Measurements from ENCODE around the gene SAP25.
"Not testable (repeated sequence)": the region's sequence is repeated elsewhere in the genome, so short reads cannot be mapped to it uniquely, and the experiment has no call there.

Gene SAP25

DNA sequence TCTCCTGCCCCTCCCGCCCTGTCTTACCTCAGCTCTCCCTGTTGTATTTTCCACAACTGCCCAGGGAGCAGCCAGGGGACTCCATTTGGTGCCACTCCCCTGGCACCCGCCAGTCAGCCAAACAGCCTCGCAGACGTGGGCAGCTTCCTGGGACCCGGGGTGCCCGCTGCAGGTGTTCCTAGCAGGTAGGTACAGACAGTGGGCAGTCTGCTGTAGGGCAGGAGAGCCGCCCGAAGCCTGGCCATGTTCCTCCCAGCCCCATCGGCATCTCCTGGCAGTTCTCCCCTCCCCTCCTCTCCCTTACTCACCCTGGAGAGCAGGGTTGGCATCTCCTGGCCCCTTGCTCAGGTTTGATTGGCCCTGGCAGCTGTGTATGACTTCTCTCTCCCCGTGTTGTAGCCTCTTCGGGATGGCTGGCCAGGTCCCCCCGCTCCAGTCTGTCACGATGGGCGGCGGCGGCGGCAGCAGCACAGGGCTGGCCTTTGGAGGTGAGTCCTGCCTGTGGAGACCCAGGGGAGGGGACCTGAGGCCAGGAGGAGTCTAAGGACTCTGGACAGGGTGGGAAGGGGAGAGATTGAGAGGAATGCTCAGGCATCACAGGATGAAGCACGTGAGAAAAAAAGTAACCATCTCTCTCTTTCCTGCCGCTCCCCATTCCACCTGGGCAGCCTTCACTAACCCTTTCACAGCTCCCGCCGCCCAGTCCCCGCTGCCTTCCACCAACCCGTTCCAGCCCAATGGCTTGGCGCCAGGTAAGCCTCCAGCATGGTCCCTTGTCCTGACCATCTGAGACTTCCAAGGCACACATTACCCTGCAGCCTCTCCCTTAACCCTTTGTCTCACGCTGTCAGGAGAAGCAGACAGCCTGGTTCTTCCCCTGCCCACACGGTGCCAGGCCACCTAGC, 11.3 kb downstream of the SAP25 start:
- Mint-ChIP-seq H3K27me3 (no peaks in the 10 kb centered on the region), H3K4me3 (no peak overlapping the region), H3K27ac (no peak overlapping the region), H3K9me3 (no peaks in the 10 kb centered on the region), H3K4me1 (peaks cover 25% of the 10 kb centered on the region), H3K36me3 (no peaks in the 10 kb centered on the region)

DNA sequence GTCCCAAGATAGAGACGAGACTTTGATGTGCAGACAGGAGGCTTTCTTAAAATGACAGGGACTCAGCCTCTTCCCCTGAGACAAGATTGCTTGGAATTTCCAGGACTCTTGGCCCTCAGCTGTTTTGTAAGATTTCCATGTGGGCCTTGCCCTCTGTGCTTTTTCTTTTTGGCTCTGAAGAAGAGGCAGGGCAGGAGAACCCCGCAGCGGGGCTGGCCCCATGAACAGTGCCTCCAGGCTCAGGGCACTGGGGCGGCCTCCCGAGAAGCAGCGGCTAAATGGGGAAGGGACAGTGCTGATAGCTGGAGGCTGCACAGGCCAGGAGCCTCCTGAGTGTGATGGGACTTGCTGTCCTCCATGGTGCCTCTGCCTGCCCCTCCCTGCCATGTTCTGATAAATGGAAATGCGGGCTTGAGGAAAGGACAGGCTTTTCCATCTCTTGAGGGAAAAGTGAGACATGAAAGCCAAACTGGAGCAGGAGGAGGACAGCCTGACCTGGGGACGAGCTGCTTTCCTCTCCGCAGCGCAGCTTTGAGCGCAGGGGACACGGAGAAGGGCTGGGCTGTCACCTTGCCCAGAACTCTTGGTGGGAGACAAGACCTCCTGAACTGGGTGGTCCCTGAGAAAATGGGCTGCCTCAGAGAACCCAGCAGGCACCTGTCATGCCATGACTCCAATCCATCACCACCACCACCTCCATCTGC, 12.1 kb downstream of the SAP25 start:
- no peaks in the 10 kb centered on the region for H3K36me3 Mint-ChIP-seq
- H3K4me3 Mint-ChIP-seq: no peak overlapping the region
- no peaks in the 10 kb centered on the region for H3K27me3 Mint-ChIP-seq
- H3K4me1 Mint-ChIP-seq: peaks cover 22% of the 10 kb centered on the region
- no peak overlapping the region for H3K27ac Mint-ChIP-seq
- no peaks in the 10 kb centered on the region for H3K9me3 Mint-ChIP-seq

DNA sequence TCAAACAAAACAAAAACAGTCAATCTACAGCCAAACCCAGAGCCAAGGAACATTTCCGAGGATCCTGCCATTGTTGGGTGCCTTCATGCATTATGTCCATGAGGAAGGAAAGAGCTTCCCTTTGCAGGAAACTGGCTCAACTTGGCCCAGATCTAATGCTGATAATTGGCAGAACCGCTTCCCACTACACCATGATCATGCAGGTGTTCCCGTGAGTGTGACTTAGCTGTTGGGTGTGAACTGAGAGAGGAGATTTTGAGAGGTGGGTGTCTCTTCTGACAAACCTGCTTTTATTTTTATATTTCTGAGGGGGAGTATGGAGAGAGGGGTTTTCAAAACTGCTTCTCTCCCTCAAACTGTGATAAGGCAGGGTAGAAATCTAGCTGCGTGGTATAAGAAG, 14.6 kb downstream of the SAP25 start:
- Mint-ChIP-seq H3K36me3 (peaks cover 3% of the 10 kb centered on the region), H3K27me3 (no peaks in the 10 kb centered on the region), H3K9me3 (no peaks in the 10 kb centered on the region), H3K4me3 (no peak overlapping the region), H3K4me1 (peaks cover 15% of the 10 kb centered on the region), H3K27ac (no peak overlapping the region)

DNA sequence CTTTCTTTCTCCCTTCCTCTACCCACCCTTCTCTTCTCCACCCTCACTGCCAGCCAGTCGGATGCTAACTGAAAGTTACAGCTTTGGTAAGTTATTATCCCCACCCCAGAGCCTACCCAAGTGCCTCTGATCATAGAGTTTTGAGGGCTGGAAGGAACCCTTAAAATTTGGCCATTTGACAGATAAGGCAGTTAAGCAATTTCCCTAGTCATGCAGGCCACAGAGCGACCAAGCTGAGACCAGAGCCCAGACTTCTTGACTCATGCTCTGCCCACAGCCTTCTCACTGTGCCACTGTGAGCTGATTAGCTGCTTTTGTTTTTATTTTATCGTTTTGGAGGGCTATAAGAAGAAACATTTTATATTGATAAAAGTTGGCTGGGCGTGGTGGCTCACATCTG, 17.2 kb downstream of the SAP25 start:
- Mint-ChIP-seq H3K4me3 (no peak overlapping the region), H3K36me3 (peaks cover 8% of the 10 kb centered on the region), H3K27ac (peak overlapping the region; percentile 56), H3K9me3 (no peaks in the 10 kb centered on the region), H3K4me1 (peaks cover 10% of the 10 kb centered on the region), H3K27me3 (no peaks in the 10 kb centered on the region)

DNA sequence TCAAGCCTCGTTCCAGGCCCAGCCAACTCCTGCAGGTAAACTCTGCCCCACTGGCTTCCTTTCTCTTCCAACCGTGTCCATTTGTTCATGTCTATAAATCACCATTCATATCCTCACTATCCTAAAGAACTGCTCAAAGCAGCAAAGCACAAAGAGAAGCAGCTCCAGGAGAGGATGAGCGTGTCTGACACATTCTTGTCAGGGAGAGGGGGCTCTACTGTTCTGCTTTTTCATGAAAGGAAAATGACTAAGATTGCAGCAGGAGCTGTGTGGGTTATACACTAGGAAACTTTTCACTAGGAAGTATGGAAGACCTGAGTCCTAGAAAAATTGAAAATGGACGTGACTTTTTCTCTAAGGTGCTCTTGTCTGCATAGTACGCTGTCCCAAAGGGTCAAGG, 18.0 kb downstream of the SAP25 start:
- H3K27ac Mint-ChIP-seq: no peak overlapping the region
- H3K27me3 Mint-ChIP-seq: no peaks in the 10 kb centered on the region
- peaks cover 11% of the 10 kb centered on the region for H3K4me1 Mint-ChIP-seq
- no peaks in the 10 kb centered on the region for H3K9me3 Mint-ChIP-seq
- H3K4me3 Mint-ChIP-seq: no peak overlapping the region
- H3K36me3 Mint-ChIP-seq: peaks cover 8% of the 10 kb centered on the region

DNA sequence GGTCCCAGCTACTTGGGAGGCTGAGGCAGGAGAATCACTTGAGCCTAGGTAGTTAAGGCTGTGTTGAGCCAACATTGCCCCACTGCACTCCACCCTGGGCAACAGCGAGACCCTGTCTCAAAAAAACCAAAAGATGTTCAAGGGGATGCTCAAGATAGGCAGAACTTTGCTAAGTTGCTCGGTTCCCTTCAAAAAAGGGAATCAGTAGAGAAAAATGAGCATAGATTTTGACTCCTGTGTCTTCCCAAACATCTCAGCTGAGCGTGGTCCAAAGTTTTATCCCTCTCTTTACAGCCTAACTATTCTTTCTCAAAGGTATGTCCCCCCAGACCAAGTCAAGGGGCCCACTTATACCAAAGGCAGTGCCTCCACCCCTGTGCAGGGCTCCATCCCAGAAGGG, 20.7 kb downstream of the SAP25 start:
- no peaks in the 10 kb centered on the region for H3K9me3 Mint-ChIP-seq
- H3K27ac Mint-ChIP-seq: no peak overlapping the region
- no peaks in the 10 kb centered on the region for H3K27me3 Mint-ChIP-seq
- peaks cover 13% of the 10 kb centered on the region for H3K36me3 Mint-ChIP-seq
- H3K4me3 Mint-ChIP-seq: no peak overlapping the region
- peaks cover 21% of the 10 kb centered on the region for H3K4me1 Mint-ChIP-seq

DNA sequence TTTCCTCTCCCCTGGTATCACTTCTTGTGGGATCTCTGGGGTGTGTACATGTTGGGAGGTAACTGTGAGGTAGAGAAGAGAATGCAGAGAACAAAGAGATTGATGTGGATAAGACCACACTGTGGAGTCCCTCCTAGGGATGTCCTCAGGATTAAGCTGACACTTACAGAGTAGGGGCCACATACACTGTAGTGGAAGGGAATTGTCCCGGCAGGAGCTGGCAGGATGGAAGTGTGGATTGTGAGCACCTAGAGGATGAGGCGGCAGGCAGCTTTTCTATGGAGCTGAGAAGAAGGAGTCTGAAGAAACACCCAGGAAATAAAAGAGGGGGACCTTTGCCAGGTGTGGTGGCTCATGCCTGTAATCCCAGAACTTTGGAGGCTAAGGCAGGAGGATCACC, 21.2 kb downstream of the SAP25 start:
- Mint-ChIP-seq H3K4me3 (no peak overlapping the region), H3K27ac (peak overlapping the region; percentile 26), H3K27me3 (no peaks in the 10 kb centered on the region), H3K36me3 (peaks cover 15% of the 10 kb centered on the region), H3K4me1 (peaks cover 26% of the 10 kb centered on the region), H3K9me3 (no peaks in the 10 kb centered on the region)

DNA sequence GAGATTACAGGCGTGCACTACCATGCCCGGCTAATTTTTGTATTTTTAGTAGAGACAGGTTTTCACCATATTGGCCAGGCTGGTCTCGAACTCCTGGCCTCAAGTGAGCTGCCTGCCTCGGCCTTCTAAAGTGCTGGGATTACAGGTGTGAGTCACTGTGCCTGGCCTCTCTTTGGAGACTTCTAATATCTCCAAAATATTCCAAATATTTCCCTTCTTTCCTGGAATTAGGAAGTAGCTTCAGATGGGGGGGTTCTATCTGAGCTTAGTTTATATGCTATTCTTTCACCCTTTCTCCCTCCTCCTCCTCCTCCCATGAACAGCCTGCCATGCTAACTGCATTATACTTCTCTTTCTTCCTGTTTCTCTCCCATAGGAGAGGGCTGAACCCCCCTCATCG, 25.3 kb downstream of the SAP25 start:
- not testable (repeated sequence) for H3K27me3 Mint-ChIP-seq, H3K4me3 Mint-ChIP-seq, H3K9me3 Mint-ChIP-seq
- H3K27ac Mint-ChIP-seq: peak overlapping the region; percentile 94
- H3K36me3 Mint-ChIP-seq: peaks cover 12% of the 10 kb centered on the region
- peaks cover 67% of the 10 kb centered on the region for H3K4me1 Mint-ChIP-seq

DNA sequence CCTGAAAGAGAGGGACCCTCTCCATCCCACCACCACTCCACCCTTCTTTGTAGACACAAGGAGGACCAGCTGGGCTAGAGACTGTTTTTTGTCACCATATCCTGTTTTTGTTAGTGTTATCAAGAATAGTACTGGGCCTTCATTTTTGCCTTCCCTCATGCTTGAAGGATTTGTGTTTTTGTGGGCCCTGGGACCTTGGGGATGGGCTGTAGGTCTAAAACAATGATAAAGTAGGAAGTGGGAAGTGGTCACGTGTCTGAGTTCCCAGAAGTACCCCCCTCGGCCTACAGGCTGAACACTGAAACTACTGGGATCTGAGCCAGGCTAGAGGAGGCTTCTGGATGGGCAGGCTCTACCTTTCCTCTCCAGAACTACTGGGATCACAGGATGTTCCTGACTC, 25.8 kb downstream of the SAP25 start:
- peaks cover 73% of the 10 kb centered on the region for H3K4me1 Mint-ChIP-seq
- H3K36me3 Mint-ChIP-seq: peaks cover 8% of the 10 kb centered on the region
- peak overlapping the region; percentile 82 for H3K4me3 Mint-ChIP-seq
- H3K27me3 Mint-ChIP-seq: no peaks in the 10 kb centered on the region
- H3K27ac Mint-ChIP-seq: peak overlapping the region; percentile 96
- H3K9me3 Mint-ChIP-seq: no peaks in the 10 kb centered on the region

DNA sequence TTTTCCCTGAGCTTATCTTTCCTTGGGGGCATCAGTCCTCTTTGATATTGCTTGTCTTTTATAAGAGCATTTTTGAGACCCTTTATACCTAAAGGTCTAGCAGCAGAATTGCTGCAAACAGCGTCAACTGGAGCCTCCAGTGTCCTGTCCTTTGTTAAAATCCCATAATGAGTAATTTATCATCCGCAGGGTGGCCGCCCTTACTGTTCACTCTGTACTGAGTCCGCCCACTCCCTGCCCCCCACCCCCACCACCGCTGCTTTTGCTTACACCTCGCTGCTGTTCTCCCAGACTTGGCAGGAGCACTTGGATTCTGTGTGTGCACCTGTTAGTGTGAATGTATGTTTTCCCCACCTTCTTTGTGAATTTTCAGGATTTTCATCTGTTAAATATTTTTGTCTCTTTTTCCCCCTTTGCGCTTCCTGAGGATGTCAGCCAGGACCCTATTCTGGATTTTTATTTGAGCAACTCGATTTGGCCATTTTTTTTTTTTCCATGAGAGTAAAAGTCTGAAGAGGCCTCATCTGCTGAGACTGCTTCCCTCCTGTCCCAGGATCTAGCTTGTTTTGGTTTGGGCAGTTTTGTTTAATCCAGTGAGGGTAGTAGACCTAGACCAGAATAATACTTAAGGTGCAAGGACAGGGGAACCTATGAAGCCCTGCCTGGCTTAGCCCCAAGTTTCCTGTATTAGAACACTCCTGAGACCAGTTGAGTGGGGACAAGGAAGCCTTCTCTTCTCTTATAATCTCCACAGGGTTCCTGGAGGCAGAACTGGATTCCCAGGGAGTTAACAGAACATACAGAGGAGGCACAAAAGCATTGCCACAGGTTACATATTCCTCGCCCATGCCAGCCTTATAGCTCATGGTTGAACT, 26.5 kb downstream of the SAP25 start:
- peaks cover 7% of the 10 kb centered on the region for H3K36me3 Mint-ChIP-seq
- no peaks in the 10 kb centered on the region for H3K9me3 Mint-ChIP-seq
- peak overlapping the region; percentile 96 for H3K27ac Mint-ChIP-seq
- peaks cover 80% of the 10 kb centered on the region for H3K4me1 Mint-ChIP-seq
- H3K27me3 Mint-ChIP-seq: no peaks in the 10 kb centered on the region
- peak overlapping the region; percentile 82 for H3K4me3 Mint-ChIP-seq

DNA sequence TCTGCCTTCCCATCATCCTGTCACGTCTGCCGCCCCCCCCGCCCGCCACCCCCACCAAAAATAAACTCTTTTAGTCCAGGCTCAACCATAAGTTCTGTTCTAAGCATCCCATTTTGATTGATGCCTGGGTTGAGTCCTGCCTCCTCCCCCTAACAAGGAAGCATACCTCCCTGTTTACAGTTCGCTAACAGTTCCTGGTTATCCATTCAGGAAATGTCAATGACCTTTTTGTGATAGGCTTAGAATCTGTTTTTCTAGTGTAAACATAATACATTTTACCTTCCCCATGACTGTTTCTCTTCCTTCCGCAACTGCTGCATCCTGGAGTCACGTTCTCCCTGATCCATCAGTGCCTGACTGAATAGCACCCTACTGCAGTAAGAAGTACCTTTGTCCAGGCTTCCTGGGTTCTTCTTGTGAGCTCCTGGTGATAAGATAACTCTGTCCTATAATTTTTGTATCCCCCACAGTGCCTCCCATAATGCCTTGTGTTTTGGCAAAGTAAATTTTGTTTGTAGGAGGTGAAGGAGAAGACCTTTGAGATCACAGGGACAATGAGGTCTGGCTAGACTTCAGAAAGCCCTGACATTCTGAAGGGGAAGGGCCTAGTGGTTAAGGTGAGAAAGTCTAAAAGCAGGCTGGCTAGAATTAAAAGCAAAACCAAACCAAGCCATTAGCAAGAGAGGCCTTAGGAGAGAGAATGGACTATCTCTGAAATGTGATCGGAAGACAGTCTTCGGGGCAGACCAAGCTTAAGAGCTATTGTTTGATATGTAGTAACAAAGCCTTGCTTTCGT, 27.4 kb downstream of the SAP25 start:
- Mint-ChIP-seq H3K36me3 (peaks cover 7% of the 10 kb centered on the region), H3K4me1 (peaks cover 88% of the 10 kb centered on the region), H3K4me3 (peak overlapping the region; percentile 82), H3K27me3 (no peaks in the 10 kb centered on the region), H3K27ac (peak overlapping the region; percentile 96), H3K9me3 (no peaks in the 10 kb centered on the region)

DNA sequence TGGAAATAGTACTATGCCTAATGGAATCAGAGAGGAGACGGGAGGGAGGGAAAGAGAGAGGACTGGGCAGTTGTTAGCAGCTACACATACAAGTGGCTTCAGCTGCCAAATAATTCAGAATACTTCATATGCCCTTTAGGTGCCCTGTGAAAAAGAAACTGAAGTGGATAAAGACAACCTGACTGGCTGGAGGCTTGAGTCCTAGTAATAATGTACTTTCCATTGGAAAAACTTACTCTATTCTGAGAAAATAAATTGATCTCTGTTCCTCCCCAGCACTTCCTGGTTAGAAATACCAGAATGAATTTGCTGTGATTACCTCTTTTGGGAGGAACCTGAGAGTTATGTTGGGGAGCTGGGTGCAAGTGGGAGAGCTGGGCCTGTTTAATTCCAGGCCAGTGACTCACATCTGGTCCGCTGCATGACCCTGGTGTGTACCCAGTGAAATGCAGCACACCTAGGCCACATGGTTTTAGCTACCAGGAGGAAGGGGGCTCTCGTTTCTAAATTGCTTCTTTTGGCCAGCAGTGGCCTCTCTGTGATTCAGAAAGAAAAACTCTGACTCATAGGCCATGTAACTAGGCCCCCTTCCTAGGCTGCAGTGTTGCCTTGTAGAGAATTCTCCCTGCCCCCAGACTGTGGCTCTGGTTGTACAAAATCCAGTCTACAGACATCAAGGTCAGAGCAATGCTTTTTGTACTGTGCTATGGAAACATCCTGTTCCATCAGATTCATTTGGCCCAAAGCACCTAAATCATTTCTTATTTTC, 28.2 kb downstream of the SAP25 start:
- peaks cover 8% of the 10 kb centered on the region for H3K36me3 Mint-ChIP-seq

DNA sequence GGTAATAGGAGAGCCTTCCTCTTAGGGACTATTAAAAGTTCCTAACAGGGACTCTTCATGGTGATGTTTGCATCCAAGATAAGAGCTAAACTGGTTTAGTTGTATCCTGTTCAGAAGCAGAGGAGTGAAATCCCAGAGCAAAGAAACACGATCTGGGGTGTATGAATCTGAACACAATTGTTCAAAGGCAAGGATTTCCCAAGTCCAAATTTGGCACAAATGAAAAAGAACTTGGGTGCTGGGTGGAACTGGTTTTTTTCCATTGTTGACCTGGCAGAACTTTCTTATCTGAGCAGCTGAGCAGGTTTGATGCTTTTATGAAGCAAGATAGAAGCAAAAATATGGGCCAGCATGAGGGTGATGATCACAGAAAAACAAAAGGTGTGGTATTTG, 28.7 kb downstream of the SAP25 start:
- Mint-ChIP-seq H3K9me3 (no peaks in the 10 kb centered on the region), H3K27ac (peak overlapping the region; percentile 96), H3K4me3 (peak overlapping the region; percentile 82), H3K27me3 (no peaks in the 10 kb centered on the region), H3K36me3 (peaks cover 4% of the 10 kb centered on the region), H3K4me1 (peaks cover 94% of the 10 kb centered on the region)

More for the DNA sequence above, 28.2 kb downstream of the SAP25 start:
- H3K27me3 Mint-ChIP-seq: no peaks in the 10 kb centered on the region
- peak overlapping the region; percentile 82 for H3K4me3 Mint-ChIP-seq
- peaks cover 94% of the 10 kb centered on the region for H3K4me1 Mint-ChIP-seq
- H3K27ac Mint-ChIP-seq: peak overlapping the region; percentile 96
- no peaks in the 10 kb centered on the region for H3K9me3 Mint-ChIP-seq

DNA sequence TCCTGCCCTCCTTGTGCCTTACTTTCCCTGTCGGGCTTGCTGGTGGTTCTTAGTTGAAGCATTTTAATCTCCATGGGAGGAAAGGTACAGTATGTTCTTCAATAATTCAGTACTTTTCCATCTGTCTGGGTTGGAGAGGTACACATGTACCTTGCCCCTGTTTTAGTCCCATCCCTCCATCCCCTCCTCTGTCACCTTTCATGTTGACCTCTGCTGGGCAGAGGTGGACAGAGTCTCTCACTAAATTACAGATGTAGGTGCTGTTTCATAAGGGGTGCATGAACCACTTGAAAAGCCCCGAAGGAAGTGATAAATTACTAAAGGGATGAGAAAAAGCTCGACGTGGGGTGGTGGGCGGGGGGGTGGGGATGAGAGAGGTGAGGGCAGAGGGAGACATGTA, 29.3 kb downstream of the SAP25 start:
- Mint-ChIP-seq H3K4me3 (peak overlapping the region; percentile 82), H3K27ac (peak overlapping the region; percentile 96), H3K36me3 (peaks cover 4% of the 10 kb centered on the region), H3K27me3 (no peaks in the 10 kb centered on the region), H3K9me3 (no peaks in the 10 kb centered on the region), H3K4me1 (peaks cover 94% of the 10 kb centered on the region)
